ENCODE measurements around the gene NCKIPSD.

Gene NCKIPSD

GRCh38 chr3:48642605-48643004 is 43.1 kb downstream of the NCKIPSD start:
- FAIRE-seq, result no peak

- FAIRE-seq, result no peak
Measured at GRCh38 chr3:48641396-48641795, 44.3 kb downstream of the NCKIPSD start.

GRCh38 chr3:48639944-48640606 is 45.6 kb downstream of the NCKIPSD start:
- FAIRE-seq, result no peak

GRCh38 chr3:48637305-48637704 is 48.4 kb downstream of the NCKIPSD start:
- FAIRE-seq, result no peak

GRCh38 chr3:48636149-48636655 is 49.5 kb downstream of the NCKIPSD start:
- no peak for FAIRE-seq

GRCh38 chr3:48635222-48636021 is 50.3 kb downstream of the NCKIPSD start, which contains the start of gene SLC26A6:
TSS of gene SLC26A6 (minus strand) at chr3:48635461. CDS start at chr3:48635393, 68 bp downstream.
- no peak for FAIRE-seq

- FAIRE-seq, result no peak
Measured at GRCh38 chr3:48634661-48635221, 51.0 kb downstream of the NCKIPSD start.

- no peak for FAIRE-seq
Measured at GRCh38 chr3:48633743-48634142, 52.0 kb downstream of the NCKIPSD start.

- no peak for FAIRE-seq
Measured at GRCh38 chr3:48633256-48633655, 52.5 kb downstream of the NCKIPSD start.

GRCh38 chr3:48631516-48632448 is 53.9 kb downstream of the NCKIPSD start:
- no peak for FAIRE-seq

GRCh38 chr3:48630833-48631232 is 54.9 kb downstream of the NCKIPSD start:
- FAIRE-seq, result no peak

- FAIRE-seq, result no peak
Measured at GRCh38 chr3:48630407-48630806, 55.3 kb downstream of the NCKIPSD start.

GRCh38 chr3:48629894-48630293 is 55.8 kb downstream of the NCKIPSD start:
- FAIRE-seq, result no peak

GRCh38 chr3:48628277-48629017 is 57.3 kb downstream of the NCKIPSD start:
- no peak for FAIRE-seq

- FAIRE-seq, result no peak
Measured at GRCh38 chr3:48625600-48625999, 60.1 kb downstream of the NCKIPSD start.

- no peak for FAIRE-seq
Measured at GRCh38 chr3:48624767-48625166, 60.9 kb downstream of the NCKIPSD start.

- FAIRE-seq, result no peak
Measured at GRCh38 chr3:48623851-48624547, 61.7 kb downstream of the NCKIPSD start.
